Measurements from ENCODE around the gene POP7. TPM values are rescaled to one million over a fixed set of nuclear protein-coding genes. Genes with fewer than 3 reads are reported as not detected.

POP7 gene
- total RNA-seq, 1 donor from 2014 or later = 52.8 TPM

- no peak for DNase-seq (ENCODE audit: low read depth)
- Histone ChIP-seq H3K36me3 (ENCODE audit: control insufficient read depth, insufficient read depth, low read length) (peaks cover 7% of the 10 kb centered on the region), H3K27me3 (ENCODE audit: control insufficient read depth, insufficient read depth, low read length) (no peaks in the 10 kb centered on the region), H3K4me3 (ENCODE audit: low read depth, low read length) (no peak overlapping the region)
- TF ChIP-seq CTCF (IDR thresholded peaks at IDR 0.05; ENCODE audit: insufficient read depth, low read length, poor library complexity, severe bottlenecking) = no peak
Observed at GRCh38 chr7:100679129-100679926, 26.6 kb upstream of the POP7 start.

GRCh38 chr7:100679927-100680575, 25.9 kb upstream of the POP7 start:
- Histone ChIP-seq H3K4me3 (ENCODE audit: low read depth, low read length) (no peak overlapping the region), H3K36me3 (ENCODE audit: control insufficient read depth, insufficient read depth, low read length) (peaks cover 7% of the 10 kb centered on the region), H3K27me3 (ENCODE audit: control insufficient read depth, insufficient read depth, low read length) (no peaks in the 10 kb centered on the region)
- no peak for TF ChIP-seq CTCF (IDR thresholded peaks at IDR 0.05; ENCODE audit: insufficient read depth, low read length, poor library complexity, severe bottlenecking)
- DNase-seq (ENCODE audit: low read depth) = no peak

DNA sequence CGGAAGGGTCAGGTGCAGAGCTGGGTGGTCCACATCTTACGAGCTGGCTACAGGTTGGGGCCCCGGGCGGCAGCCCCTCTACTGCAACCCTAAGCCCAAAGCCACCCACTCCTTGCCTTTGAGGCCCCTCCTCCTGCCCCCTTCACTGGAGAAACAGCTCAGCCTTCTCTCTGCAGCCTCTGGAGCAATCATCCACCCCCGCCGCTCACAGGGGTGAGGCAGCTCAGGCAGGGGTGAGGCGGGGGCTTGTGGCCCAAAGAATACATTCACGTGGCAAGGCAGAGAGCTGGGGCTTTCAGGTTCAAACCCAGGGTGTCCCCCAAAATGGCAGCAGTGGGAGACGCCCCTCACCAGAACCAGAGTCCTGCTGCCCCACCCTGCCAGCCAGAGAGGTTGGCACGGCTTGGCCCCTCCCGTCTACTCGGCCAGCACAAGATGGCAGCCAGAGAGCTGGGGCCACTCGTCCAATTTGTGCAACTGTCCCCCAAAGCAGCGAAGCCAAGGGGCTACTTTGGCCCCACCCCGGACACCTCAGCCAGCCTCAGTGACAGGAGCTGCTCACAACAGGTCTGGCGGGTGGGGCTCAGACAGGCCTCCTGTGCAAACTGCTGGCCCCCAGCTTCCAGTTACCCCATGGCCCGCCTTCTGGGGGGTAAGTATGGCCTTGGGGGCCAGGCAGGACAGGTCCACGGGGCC, 25.2 kb upstream of the POP7 start:
- no peak overlapping the region for H3K4me3 ChIP-seq (ENCODE audit: low read depth, low read length)
- no peaks in the 10 kb centered on the region for H3K27me3 ChIP-seq (ENCODE audit: control insufficient read depth, insufficient read depth, low read length)
- H3K36me3 ChIP-seq (ENCODE audit: control insufficient read depth, insufficient read depth, low read length) = peaks cover 7% of the 10 kb centered on the region
- no peak for TF ChIP-seq CTCF (IDR thresholded peaks at IDR 0.05; ENCODE audit: insufficient read depth, low read length, poor library complexity, severe bottlenecking)
- no peak for DNase-seq (ENCODE audit: low read depth)

DNA sequence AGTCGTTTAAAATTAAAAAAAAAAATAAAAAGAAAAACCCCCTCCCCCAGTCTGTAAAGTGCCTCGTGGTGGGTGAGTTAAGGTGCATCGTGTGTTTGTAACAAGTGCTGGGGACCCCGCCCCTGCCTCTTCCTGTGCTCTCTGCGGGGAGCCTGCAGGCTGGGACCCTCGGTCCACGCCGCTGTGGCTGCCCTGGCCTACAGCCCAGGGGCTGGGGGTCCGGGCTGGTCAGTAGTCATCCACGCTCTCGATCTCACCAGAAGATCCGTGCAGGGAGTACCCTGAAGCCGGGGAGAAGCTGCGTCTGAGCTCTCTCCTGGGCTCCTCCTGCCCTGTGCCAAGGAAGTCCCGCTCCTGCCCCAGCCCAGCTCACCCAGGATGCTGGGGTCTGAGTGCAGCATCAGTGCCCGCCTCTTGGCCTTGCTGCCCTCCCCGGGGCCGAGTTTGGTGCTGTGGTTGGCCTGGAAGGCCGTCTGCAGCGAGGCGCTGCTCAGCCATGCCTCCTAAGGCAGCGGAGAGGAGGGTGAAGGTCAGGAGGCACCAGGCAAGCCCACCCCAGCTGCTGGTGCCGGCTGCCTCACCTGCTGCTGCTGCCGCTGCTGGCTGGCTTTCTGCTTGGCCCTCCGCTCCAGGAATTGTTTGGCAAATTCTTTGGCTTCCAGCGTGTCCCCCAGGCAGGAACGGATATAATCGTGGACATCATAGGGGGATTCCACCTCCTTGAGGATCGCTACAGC, 24.3 kb upstream of the POP7 start:
- no peak for TF ChIP-seq CTCF (IDR thresholded peaks at IDR 0.05; ENCODE audit: insufficient read depth, low read length, poor library complexity, severe bottlenecking)
- DNase-seq (ENCODE audit: low read depth) = no peak
- peaks cover 7% of the 10 kb centered on the region for H3K36me3 ChIP-seq (ENCODE audit: control insufficient read depth, insufficient read depth, low read length)
- H3K27me3 ChIP-seq (ENCODE audit: control insufficient read depth, insufficient read depth, low read length) = no peaks in the 10 kb centered on the region
- no peak overlapping the region for H3K4me3 ChIP-seq (ENCODE audit: low read depth, low read length)

DNA sequence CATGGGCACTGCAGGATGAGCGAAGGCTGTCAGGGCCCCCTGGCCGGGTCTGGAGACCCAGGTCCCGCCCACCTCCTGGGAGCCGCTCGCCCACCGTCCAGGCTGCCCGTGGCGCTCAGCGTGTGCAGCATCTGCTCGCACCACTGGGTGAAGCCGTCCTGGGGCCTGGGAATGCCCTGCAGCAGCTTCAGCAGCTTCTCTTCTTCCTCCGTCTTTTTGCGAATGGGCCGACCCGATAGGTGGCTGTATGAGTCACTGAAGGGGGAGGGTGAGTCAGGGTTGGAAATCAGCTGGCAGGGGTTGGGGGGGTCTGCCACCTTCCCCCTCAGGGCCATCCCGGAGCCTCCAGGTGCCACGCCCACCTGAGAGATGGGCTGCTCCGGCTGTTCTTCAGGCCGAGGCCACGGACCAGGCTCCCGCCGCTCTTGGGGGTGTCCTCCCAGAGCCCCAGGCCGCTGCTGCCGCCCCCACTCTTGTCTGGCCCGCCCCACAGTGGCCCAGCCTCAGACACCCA, 23.6 kb upstream of the POP7 start:
- peaks cover 5% of the 10 kb centered on the region for H3K36me3 ChIP-seq (ENCODE audit: control insufficient read depth, insufficient read depth, low read length)
- no peak for TF ChIP-seq CTCF (IDR thresholded peaks at IDR 0.05; ENCODE audit: insufficient read depth, low read length, poor library complexity, severe bottlenecking)

More for the DNA sequence above, 23.6 kb upstream of the POP7 start:
- H3K27me3 ChIP-seq (ENCODE audit: control insufficient read depth, insufficient read depth, low read length) = no peaks in the 10 kb centered on the region
- no peak for DNase-seq (ENCODE audit: low read depth)
- no peak overlapping the region for H3K4me3 ChIP-seq (ENCODE audit: low read depth, low read length)
